ENCODE data around the gene OTX2.

The OTX2 gene

GRCh38 chr14:56814969-56815700, 4.9 kb upstream of the OTX2 start:
- H3K27me3 ChIP-seq (ENCODE audit: insufficient read depth, low read length, poor library complexity, severe bottlenecking): no peaks in the 10 kb centered on the region
- H3F3A ChIP-seq (ENCODE audit: low read depth): no peaks in the 10 kb centered on the region
- no peak overlapping the region for H3K4me2 ChIP-seq (ENCODE audit: low read depth, low read length, poor library complexity, severe bottlenecking)
- TF ChIP-seq EZH2phosphoT487 (IDR thresholded peaks at IDR 0.05; ENCODE audit: borderline replicate concordance) (no peak), CTCF (conservative IDR thresholded peaks at IDR 0.05; ENCODE audit: low read length) (no peak)
- no peak overlapping the region for H3K9ac ChIP-seq (ENCODE audit: low read depth, low read length, poor library complexity, severe bottlenecking)
- no peaks in the 10 kb centered on the region for H3K36me3 ChIP-seq (ENCODE audit: insufficient read depth, low read length)
- H3K4me3 ChIP-seq (ENCODE audit: low read length, poor library complexity, severe bottlenecking): no peak overlapping the region
- no peaks in the 10 kb centered on the region for H3K9me3 ChIP-seq (ENCODE audit: insufficient read depth, low read depth, low read length)
- no peak overlapping the region for H2AFZ ChIP-seq (ENCODE audit: low read length)
- H3K79me2 ChIP-seq (ENCODE audit: insufficient read depth, low read length): no peaks in the 10 kb centered on the region
- no peaks in the 10 kb centered on the region for H4K20me1 ChIP-seq (ENCODE audit: insufficient read depth, low read length, poor library complexity, severe bottlenecking)
- no peaks in the 10 kb centered on the region for H3K4me1 ChIP-seq (ENCODE audit: insufficient read depth, low read length, poor library complexity, severe bottlenecking)
- H3K9me2 ChIP-seq (replicated peaks; ENCODE audit: low read depth, low read length): no peaks in the 10 kb centered on the region

- Histone ChIP-seq H3K9ac (ENCODE audit: low read depth, low read length, poor library complexity, severe bottlenecking) (no peak overlapping the region), H3K9me3 (ENCODE audit: insufficient read depth, low read depth, low read length) (no peaks in the 10 kb centered on the region), H3K4me1 (ENCODE audit: insufficient read depth, low read length, poor library complexity, severe bottlenecking) (no peaks in the 10 kb centered on the region), H3F3A (ENCODE audit: low read depth) (no peaks in the 10 kb centered on the region), H3K79me2 (ENCODE audit: insufficient read depth, low read length) (no peaks in the 10 kb centered on the region), H2AFZ (ENCODE audit: low read length) (no peak overlapping the region), H3K36me3 (ENCODE audit: insufficient read depth, low read length) (no peaks in the 10 kb centered on the region), H3K4me3 (ENCODE audit: low read length, poor library complexity, severe bottlenecking) (no peak overlapping the region), H4K20me1 (ENCODE audit: insufficient read depth, low read length, poor library complexity, severe bottlenecking) (no peaks in the 10 kb centered on the region), H3K27me3 (ENCODE audit: insufficient read depth, low read length, poor library complexity, severe bottlenecking) (no peaks in the 10 kb centered on the region), H3K4me2 (ENCODE audit: low read depth, low read length, poor library complexity, severe bottlenecking) (no peak overlapping the region), H3K9me2 (replicated peaks; ENCODE audit: low read depth, low read length) (no peaks in the 10 kb centered on the region)
- TF ChIP-seq EZH2phosphoT487 (IDR thresholded peaks at IDR 0.05; ENCODE audit: borderline replicate concordance) (no peak), CTCF (conservative IDR thresholded peaks at IDR 0.05; ENCODE audit: low read length) (no peak)
These were observed 4.3 kb upstream of the OTX2 start for GRCh38 chr14:56814519-56814959.

GRCh38 chr14:56813143-56813551, 2.9 kb upstream of the OTX2 start:
- Histone ChIP-seq H3K4me3 (ENCODE audit: low read length, poor library complexity, severe bottlenecking) (no peak overlapping the region), H3K4me2 (ENCODE audit: low read depth, low read length, poor library complexity, severe bottlenecking) (no peak overlapping the region), H3K9ac (ENCODE audit: low read depth, low read length, poor library complexity, severe bottlenecking) (no peak overlapping the region), H3K36me3 (ENCODE audit: insufficient read depth, low read length) (no peaks in the 10 kb centered on the region), H3F3A (ENCODE audit: low read depth) (no peaks in the 10 kb centered on the region), H3K9me3 (ENCODE audit: insufficient read depth, low read depth, low read length) (no peaks in the 10 kb centered on the region), H3K79me2 (ENCODE audit: insufficient read depth, low read length) (no peaks in the 10 kb centered on the region), H3K9me2 (replicated peaks; ENCODE audit: low read depth, low read length) (no peaks in the 10 kb centered on the region), H2AFZ (ENCODE audit: low read length) (no peak overlapping the region), H4K20me1 (ENCODE audit: insufficient read depth, low read length, poor library complexity, severe bottlenecking) (no peaks in the 10 kb centered on the region), H3K27me3 (ENCODE audit: insufficient read depth, low read length, poor library complexity, severe bottlenecking) (no peaks in the 10 kb centered on the region), H3K4me1 (ENCODE audit: insufficient read depth, low read length, poor library complexity, severe bottlenecking) (no peaks in the 10 kb centered on the region)
- TF ChIP-seq EZH2phosphoT487 (IDR thresholded peaks at IDR 0.05; ENCODE audit: borderline replicate concordance): no peak

Data from Loucy (cell line).